Measurements from ENCODE around the gene SLBP.

GRCh38 chr4:1743551-1743950 lies 31.4 kb upstream of the SLBP start:
- TF ChIP-seq CTCF (IDR thresholded peaks at IDR 0.05; ENCODE audit: low read depth, low read length) (no peak), EZH2phosphoT487 (IDR thresholded peaks at IDR 0.05; ENCODE audit: low read depth) (no peak)

Measured in OCI-LY3 (cell line).